ENCODE results near the gene PWP2. TPM values are rescaled to one million over a fixed set of nuclear protein-coding genes. Genes with fewer than 3 reads are reported as not detected.
"Not testable (repeated sequence)": the region's sequence is repeated elsewhere in the genome, so short reads cannot be mapped to it uniquely, and the experiment has no call there.

The PWP2 gene
- total and polyA plus RNA-seq, 2 of the 4 experiments (the other 2 are of a cell fraction), result 2.4 to 7.0 TPM

DNA sequence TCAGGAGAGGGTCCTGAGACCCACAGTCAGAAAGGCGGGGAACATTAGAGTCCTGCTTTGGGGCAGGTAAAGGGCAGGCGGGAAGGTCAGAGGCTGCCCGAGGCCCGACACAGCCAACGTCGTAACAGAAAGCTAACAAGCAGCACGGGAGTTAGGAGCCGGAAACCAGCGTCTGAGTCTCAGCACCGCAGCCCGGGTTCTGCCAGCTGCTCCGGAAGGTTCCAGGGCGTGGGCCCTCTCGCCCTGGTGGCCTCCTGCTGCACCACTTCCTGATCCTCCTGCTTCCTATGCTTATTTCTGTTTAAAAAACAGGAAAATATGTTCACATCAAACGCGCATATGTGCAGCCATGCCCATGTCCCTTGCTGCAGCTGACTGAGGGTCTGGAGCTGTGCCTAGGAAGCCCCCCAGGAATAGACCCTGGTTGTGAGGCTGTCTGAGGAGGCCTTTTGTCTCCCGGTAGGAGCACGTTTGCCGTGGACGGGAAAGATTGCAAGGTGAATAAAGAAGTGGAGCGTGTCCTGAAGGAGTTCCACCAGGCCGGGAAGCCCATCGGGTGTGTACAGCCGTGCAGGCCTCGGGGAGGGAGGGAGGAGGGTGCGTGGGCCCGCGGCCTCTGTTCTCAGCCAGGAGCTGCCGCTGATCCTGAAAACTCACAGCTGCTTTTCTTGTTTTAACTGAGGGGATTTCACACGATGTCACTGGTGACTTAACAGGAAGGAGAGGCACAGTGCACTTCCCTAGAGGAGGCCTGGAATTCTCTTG is 32.8 kb downstream of the PWP2 start:
- H3K79me1 ChIP-seq (ENCODE audit: low read depth in 1 of 2, low read length in 2 of 2); H4K8ac ChIP-seq (ENCODE audit: low read depth in 2 of 2, low read length in 2 of 2); H3K4me1 ChIP-seq (ENCODE audit: control insufficient read depth, insufficient read depth, low read length); H3K18ac ChIP-seq (ENCODE audit: low read depth, low read length); H3K4me2 ChIP-seq (ENCODE audit: low read depth, low read length); POLR2A ChIA-PET (ENCODE audit: unreplicated experiment); DNase-seq; H3K4ac ChIP-seq (ENCODE audit: low read depth, low read length); H2AFZ ChIP-seq (replicated peaks; ENCODE audit: low read length, poor library complexity); H3K14ac ChIP-seq (replicated peaks; ENCODE audit: low read depth, low read length); H3K4me3 ChIP-seq (ENCODE audit: insufficient read depth, low read depth, low read length); H4K20me1 ChIP-seq (ENCODE audit: insufficient read depth, low read length); intact Hi-C loops (cut with micrococcal nuclease); BruUV-seq (replicated peaks); H4K91ac ChIP-seq (ENCODE audit: insufficient read depth, low read depth, low read length); in situ Hi-C loops (cut with MboI; ENCODE audit: low sequenced_read_pairs); H3K9me3 ChIP-seq (ENCODE audit: control insufficient read depth, insufficient read depth, low read length); H3K23ac ChIP-seq (ENCODE audit: low read depth, low read length); H3K27ac ChIP-seq (ENCODE audit: insufficient read depth, low read length); H3K27me3 ChIP-seq (ENCODE audit: control insufficient read depth, insufficient read depth, low read length); H4K5ac ChIP-seq (ENCODE audit: low read depth, low read length); H3K56ac ChIP-seq (ENCODE audit: extremely low read depth, insufficient read depth, low read length); H2AK9ac ChIP-seq (replicated peaks; ENCODE audit: low read depth, low read length, poor library complexity); H2BK120ac ChIP-seq (ENCODE audit: low read depth, low read length); H2AK5ac ChIP-seq (ENCODE audit: low read depth, low read length); H2BK15ac ChIP-seq (ENCODE audit: low read depth, low read length); H3K36me3 ChIP-seq (ENCODE audit: control insufficient read depth, insufficient read depth, low read length); H3K9ac ChIP-seq (ENCODE audit: low read depth, low read length); H2BK5ac ChIP-seq (ENCODE audit: low read depth, low read length, poor library complexity, severe bottlenecking); H3K9me1 ChIP-seq (ENCODE audit: insufficient read depth, low read length); H2BK20ac ChIP-seq (ENCODE audit: low read depth, low read length); CTCF ChIA-PET; dilution Hi-C loops (cut with HindIII; ENCODE audit: low sequenced_read_pairs, unreplicated experiment): not testable (repeated sequence)
- ATAC-seq (ENCODE audit: low read depth), result peak; percentile 50; the same call in 1 of the 2 replicates
- WGBS, 2 experiments (ENCODE audit: extremely low coverage in 2 of 2, insufficient read length in 1 of 2), result no CpG with 5 or more reads among the region's 30 CpGs

DNA sequence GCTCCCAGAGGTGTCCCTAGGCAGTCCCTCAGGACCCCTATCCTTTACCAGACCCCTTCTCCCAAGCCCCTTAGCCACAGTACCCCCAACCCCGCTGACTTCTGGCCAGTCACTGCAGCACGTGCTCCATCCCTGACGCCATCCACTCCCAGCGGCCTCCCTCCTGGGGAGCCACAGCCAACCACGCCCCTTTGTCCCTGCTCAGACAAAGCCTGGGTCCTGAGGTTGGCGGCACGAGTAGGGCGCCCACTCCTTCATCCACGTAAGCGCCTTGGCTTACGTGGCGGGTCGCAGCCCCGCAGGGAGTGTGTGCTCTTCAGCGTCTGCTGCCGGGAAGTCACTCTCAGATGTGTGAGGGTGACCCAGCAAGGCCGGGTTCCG is 33.3 kb downstream of the PWP2 start:
- H2BK20ac ChIP-seq (ENCODE audit: low read depth, low read length); in situ Hi-C loops (cut with MboI; ENCODE audit: low sequenced_read_pairs); H4K8ac ChIP-seq (ENCODE audit: low read depth in 2 of 2, low read length in 2 of 2); DNase-seq; H2BK120ac ChIP-seq (ENCODE audit: low read depth, low read length); H3K4me2 ChIP-seq (ENCODE audit: low read depth, low read length); H2BK5ac ChIP-seq (ENCODE audit: low read depth, low read length, poor library complexity, severe bottlenecking); H3K14ac ChIP-seq (replicated peaks; ENCODE audit: low read depth, low read length); H3K23ac ChIP-seq (ENCODE audit: low read depth, low read length); H3K4me3 ChIP-seq (ENCODE audit: insufficient read depth, low read depth, low read length); H3K56ac ChIP-seq (ENCODE audit: extremely low read depth, insufficient read depth, low read length); H4K5ac ChIP-seq (ENCODE audit: low read depth, low read length); H3K9me1 ChIP-seq (ENCODE audit: insufficient read depth, low read length); H4K91ac ChIP-seq (ENCODE audit: insufficient read depth, low read depth, low read length); intact Hi-C loops (cut with micrococcal nuclease); H3K9ac ChIP-seq (ENCODE audit: low read depth, low read length); H3K27ac ChIP-seq (ENCODE audit: insufficient read depth, low read length); H2AK5ac ChIP-seq (ENCODE audit: low read depth, low read length); H3K79me1 ChIP-seq (ENCODE audit: low read depth in 1 of 2, low read length in 2 of 2); H4K20me1 ChIP-seq (ENCODE audit: insufficient read depth, low read length); CTCF ChIA-PET; H3K27me3 ChIP-seq (ENCODE audit: control insufficient read depth, insufficient read depth, low read length); BruUV-seq (replicated peaks); ATAC-seq (ENCODE audit: low read depth); H2BK15ac ChIP-seq (ENCODE audit: low read depth, low read length); H3K4me1 ChIP-seq (ENCODE audit: control insufficient read depth, insufficient read depth, low read length); H2AFZ ChIP-seq (replicated peaks; ENCODE audit: low read length, poor library complexity); H3K9me3 ChIP-seq (ENCODE audit: control insufficient read depth, insufficient read depth, low read length); dilution Hi-C loops (cut with HindIII; ENCODE audit: low sequenced_read_pairs, unreplicated experiment); H3K18ac ChIP-seq (ENCODE audit: low read depth, low read length); H3K36me3 ChIP-seq (ENCODE audit: control insufficient read depth, insufficient read depth, low read length); H2AK9ac ChIP-seq (replicated peaks; ENCODE audit: low read depth, low read length, poor library complexity); H3K4ac ChIP-seq (ENCODE audit: low read depth, low read length); POLR2A ChIA-PET (ENCODE audit: unreplicated experiment): not testable (repeated sequence)
- no CpG with 5 or more reads among the region's 18 CpGs for WGBS, 2 experiments (ENCODE audit: extremely low coverage in 2 of 2, insufficient read length in 1 of 2)

Measured in IMR-90 (cell line).